G401.6 (cell line): Measurements from ENCODE around the gene MAST4.

Experiments used
- FAIRE-seq: peaks from 2 replicates; lab custom pipeline; 2012; peaks lifted over from hg19 to GRCh38; lab: Jason Lieb, UNC

The MAST4 gene

GRCh38 chr5:67025457-67025856 is 429.3 kb downstream of the MAST4 start:
- no peak for FAIRE-seq

GRCh38 chr5:67026278-67026677 is 430.1 kb downstream of the MAST4 start:
- no peak for FAIRE-seq

GRCh38 chr5:67027171-67027570 is 431.0 kb downstream of the MAST4 start:
- no peak for FAIRE-seq

- no peak for FAIRE-seq
These were observed 432.2 kb downstream of the MAST4 start for GRCh38 chr5:67028371-67028770.

GRCh38 chr5:67028941-67029340 is 432.7 kb downstream of the MAST4 start:
- FAIRE-seq, result no peak

GRCh38 chr5:67029481-67029880 is 433.3 kb downstream of the MAST4 start:
- FAIRE-seq, result no peak

- no peak for FAIRE-seq
These were observed 434.3 kb downstream of the MAST4 start for GRCh38 chr5:67030289-67031056.

- FAIRE-seq, result no peak
These were observed 434.9 kb downstream of the MAST4 start for GRCh38 chr5:67031057-67031443.

GRCh38 chr5:67031692-67032091 is 435.5 kb downstream of the MAST4 start:
- FAIRE-seq, result no peak

GRCh38 chr5:67032921-67033664 is 436.9 kb downstream of the MAST4 start:
- FAIRE-seq, result no peak

GRCh38 chr5:67033880-67034651 is 437.9 kb downstream of the MAST4 start:
- no peak for FAIRE-seq

GRCh38 chr5:67035098-67035740 is 439.0 kb downstream of the MAST4 start:
- FAIRE-seq, result no peak

- FAIRE-seq, result no peak
These were observed 441.0 kb downstream of the MAST4 start for GRCh38 chr5:67037171-67037570.

GRCh38 chr5:67038817-67039603 is 442.8 kb downstream of the MAST4 start:
- no peak for FAIRE-seq

- FAIRE-seq, result no peak
These were observed 446.2 kb downstream of the MAST4 start for GRCh38 chr5:67042176-67043003.

GRCh38 chr5:67043796-67044511 is 447.8 kb downstream of the MAST4 start:
- FAIRE-seq, result no peak

GRCh38 chr5:67045816-67046740 is 449.9 kb downstream of the MAST4 start:
- FAIRE-seq, result no peak

- FAIRE-seq, result no peak
These were observed 451.0 kb downstream of the MAST4 start for GRCh38 chr5:67047160-67047559.

- FAIRE-seq, result no peak
These were observed 451.4 kb downstream of the MAST4 start for GRCh38 chr5:67047616-67048015.
